ENCODE results near the gene PSMB1.
A peak's percentile ranks its signal among the peaks of the same experiment; 100 is the strongest.

PSMB1 gene

GRCh38 chr6:170554013-170554795 lies 1.1 kb upstream of the PSMB1 start, which contains the start of gene TBP:
TSS of gene TBP (plus strand) at chr6:170554369. CDS start at chr6:170557030, 2,661 bp downstream.
- peak within 1 kb of the TSS; percentile 95 for H3K27ac ChIP-seq
- TF ChIP-seq CTCF (conservative IDR thresholded peaks at IDR 0.05), result no peak
- peak; percentile 89 for TF ChIP-seq ZFX (IDR thresholded peaks at IDR 0.05)

GRCh38 chr6:170553534-170554012 lies 466 bp upstream of the PSMB1 start:
- TF ChIP-seq ZFX (IDR thresholded peaks at IDR 0.05), result no peak
- no peak for TF ChIP-seq CTCF (conservative IDR thresholded peaks at IDR 0.05)
- peak overlapping the region; percentile 95 for H3K27ac ChIP-seq

GRCh38 chr6:170545405-170545804 lies 7.7 kb downstream of the PSMB1 start:
- H3K27ac ChIP-seq, result no peak overlapping the region
- TF ChIP-seq CTCF (conservative IDR thresholded peaks at IDR 0.05) (no peak), ZFX (IDR thresholded peaks at IDR 0.05) (no peak)

GRCh38 chr6:170542031-170542719 lies 10.9 kb downstream of the PSMB1 start:
- H3K27ac ChIP-seq, result no peak overlapping the region
- TF ChIP-seq CTCF (conservative IDR thresholded peaks at IDR 0.05), result no peak
- TF ChIP-seq ZFX (IDR thresholded peaks at IDR 0.05), result no peak

GRCh38 chr6:170537329-170537728 lies 15.8 kb downstream of the PSMB1 start:
- no peak for TF ChIP-seq ZFX (IDR thresholded peaks at IDR 0.05)
- TF ChIP-seq CTCF (conservative IDR thresholded peaks at IDR 0.05), result no peak
- H3K27ac ChIP-seq, result no peak overlapping the region

- no peak for TF ChIP-seq ZFX (IDR thresholded peaks at IDR 0.05)
- TF ChIP-seq CTCF (conservative IDR thresholded peaks at IDR 0.05), result no peak
- no peak overlapping the region for H3K27ac ChIP-seq
These were observed 16.4 kb downstream of the PSMB1 start for GRCh38 chr6:170536671-170537070.

GRCh38 chr6:170535004-170535403 lies 18.1 kb downstream of the PSMB1 start:
- H3K27ac ChIP-seq, result no peak overlapping the region
- no peak for TF ChIP-seq ZFX (IDR thresholded peaks at IDR 0.05)
- TF ChIP-seq CTCF (conservative IDR thresholded peaks at IDR 0.05), result no peak

Data from C4-2B (cell line).